AG08395 (cell line): ENCODE measurements around the gene STK36.

Source experiments
- DNase-seq: peaks from one replicate; pipeline ENCODE4 v3.0.0; 2012; ENCODE audit warnings: mixed read lengths, low spot score

Gene STK36, protein sequence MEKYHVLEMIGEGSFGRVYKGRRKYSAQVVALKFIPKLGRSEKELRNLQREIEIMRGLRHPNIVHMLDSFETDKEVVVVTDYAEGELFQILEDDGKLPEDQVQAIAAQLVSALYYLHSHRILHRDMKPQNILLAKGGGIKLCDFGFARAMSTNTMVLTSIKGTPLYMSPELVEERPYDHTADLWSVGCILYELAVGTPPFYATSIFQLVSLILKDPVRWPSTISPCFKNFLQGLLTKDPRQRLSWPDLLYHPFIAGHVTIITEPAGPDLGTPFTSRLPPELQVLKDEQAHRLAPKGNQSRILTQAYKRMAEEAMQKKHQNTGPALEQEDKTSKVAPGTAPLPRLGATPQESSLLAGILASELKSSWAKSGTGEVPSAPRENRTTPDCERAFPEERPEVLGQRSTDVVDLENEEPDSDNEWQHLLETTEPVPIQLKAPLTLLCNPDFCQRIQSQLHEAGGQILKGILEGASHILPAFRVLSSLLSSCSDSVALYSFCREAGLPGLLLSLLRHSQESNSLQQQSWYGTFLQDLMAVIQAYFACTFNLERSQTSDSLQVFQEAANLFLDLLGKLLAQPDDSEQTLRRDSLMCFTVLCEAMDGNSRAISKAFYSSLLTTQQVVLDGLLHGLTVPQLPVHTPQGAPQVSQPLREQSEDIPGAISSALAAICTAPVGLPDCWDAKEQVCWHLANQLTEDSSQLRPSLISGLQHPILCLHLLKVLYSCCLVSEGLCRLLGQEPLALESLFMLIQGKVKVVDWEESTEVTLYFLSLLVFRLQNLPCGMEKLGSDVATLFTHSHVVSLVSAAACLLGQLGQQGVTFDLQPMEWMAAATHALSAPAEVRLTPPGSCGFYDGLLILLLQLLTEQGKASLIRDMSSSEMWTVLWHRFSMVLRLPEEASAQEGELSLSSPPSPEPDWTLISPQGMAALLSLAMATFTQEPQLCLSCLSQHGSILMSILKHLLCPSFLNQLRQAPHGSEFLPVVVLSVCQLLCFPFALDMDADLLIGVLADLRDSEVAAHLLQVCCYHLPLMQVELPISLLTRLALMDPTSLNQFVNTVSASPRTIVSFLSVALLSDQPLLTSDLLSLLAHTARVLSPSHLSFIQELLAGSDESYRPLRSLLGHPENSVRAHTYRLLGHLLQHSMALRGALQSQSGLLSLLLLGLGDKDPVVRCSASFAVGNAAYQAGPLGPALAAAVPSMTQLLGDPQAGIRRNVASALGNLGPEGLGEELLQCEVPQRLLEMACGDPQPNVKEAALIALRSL (N-terminal part only)

DNA sequence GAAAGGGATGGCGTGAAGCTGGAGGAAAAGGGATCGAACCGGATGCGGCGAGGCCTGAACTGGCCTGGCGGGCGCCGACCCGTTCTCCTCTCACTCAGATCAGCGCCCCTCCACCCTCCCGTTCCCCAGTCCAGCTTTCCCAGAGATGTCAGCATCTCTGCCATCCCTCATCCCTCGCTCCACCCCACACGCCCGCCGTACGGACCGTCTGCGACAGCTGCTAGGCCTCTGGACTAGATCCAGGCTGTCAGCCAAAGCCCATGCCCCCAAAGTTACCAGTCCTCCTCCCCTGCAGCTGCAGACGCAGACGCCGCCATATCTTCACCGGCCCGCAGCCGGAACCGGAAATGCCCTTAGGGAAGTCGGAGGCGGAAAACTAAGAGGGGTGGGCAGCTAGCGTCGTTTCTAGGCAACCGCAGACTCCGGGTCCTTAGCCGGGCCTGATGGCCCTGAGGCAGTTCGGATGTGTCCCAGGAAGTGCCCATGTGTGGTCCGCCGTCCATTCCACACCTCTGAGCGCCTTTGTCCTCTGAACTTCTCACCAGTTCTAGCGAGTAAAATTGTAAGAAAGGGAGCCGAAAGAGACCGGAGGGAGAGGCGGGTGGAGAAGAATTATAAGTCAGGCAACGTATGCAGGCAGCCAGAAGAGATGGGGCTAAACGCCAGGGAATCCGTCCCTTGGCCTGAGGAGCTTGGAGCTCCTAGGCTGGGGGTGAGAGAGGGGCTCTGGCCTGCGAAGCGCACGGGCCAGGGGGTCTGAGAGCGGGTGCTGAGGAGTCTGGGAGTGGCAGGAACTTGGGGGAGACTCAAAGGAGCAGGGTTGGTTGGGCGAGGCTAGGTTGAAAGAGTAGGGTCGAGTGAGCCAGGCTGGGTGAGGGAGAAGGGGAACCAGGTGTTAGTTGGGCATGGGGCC is at the start of gene STK36, which contains the start of gene RNF25:
Gene STK36, plus strand, starts transcription at position 433 of the 913 bp plus-strand sequence. CDS start 744 bp downstream, outside the sequence.
Gene RNF25, minus strand, starts transcription at position 349 of the 913 bp plus-strand sequence. Its CDS starts 32 bp downstream, at position 317.
- DNase-seq = peak; percentile 98

DNA sequence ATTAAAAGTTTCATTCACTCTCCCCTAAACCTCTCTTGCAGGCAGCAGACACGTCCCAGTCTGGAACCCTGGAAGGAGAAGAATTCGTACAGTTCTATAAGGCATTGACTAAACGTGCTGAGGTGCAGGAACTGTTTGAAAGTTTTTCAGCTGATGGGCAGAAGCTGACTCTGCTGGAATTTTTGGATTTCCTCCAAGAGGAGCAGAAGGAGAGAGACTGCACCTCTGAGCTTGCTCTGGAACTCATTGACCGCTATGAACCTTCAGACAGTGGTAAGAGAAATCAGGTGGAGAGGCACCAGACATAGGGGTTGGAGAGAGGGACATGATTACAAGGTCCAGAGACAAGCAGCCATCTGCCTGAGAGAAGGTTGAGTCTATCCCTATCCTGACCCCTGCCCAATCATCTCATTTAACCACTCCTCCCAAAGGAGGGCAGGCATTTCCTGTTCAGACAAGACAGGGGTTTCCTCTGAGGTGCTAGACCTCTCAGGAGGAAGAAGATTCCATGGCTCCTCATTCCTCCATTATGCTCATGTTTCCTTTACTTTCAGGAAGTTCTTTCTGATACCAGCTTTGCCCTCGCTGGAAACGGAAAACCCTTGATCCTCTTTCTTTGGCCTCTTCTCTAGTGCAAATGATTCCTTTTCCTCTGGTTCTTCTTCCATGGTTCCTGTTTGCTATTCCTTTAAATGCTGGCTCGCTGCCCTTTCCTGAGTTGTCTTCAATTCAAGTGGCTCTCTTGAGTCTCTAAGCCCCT is 49.1 kb upstream of the STK36 start:
- peak; percentile 25 for DNase-seq

DNA sequence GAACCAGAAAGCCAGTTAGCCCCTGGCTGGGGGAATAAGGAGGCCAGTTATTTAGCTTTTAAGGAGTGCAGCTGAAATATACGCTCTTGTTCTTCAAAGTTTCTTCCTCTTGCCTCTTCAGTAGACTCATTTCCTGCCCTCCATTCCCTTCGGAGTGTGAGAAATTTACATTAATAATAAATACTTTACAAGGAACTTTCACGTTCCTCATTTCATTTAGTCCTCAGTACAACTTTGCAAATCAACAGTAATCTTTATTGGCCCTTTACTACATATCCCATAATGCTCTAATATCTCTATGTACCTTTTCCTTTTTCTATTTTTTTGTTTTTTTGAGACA is 48.5 kb upstream of the STK36 start:
- no peak for DNase-seq

DNA sequence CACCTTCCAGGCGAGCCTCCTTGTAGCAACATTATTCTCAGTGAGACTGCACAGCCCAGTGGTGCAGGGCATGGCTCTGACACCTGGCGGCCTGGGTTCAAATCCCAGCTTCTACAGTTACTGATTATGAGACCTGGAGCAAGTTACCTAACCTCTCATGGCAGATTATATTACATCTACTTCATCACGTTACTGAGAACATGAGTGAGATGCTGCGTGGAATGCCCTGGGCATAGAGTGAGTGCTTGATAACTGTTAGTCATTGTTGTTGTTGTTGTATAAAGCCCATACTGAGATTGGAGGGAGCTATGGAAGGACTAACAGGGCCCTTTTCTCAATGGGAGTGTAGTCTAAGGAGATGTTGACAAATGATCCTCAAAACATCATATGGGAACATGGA is 45.5 kb upstream of the STK36 start:
- DNase-seq = no peak

DNA sequence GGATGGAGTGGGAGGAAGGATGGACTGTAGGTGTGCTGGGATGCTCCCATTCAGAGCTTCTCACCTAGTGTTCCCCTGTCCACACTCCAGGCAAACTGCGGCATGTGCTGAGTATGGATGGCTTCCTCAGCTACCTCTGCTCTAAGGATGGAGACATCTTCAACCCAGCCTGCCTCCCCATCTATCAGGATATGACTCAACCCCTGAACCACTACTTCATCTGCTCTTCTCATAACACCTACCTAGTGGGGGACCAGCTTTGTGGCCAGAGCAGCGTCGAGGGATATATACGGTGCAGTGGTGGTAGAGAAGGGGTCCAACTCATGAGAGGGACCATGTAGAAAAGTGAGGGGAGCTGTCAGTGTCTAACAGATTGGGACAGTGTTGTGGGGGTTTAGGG is 43.9 kb upstream of the STK36 start:
- DNase-seq = no peak

DNA sequence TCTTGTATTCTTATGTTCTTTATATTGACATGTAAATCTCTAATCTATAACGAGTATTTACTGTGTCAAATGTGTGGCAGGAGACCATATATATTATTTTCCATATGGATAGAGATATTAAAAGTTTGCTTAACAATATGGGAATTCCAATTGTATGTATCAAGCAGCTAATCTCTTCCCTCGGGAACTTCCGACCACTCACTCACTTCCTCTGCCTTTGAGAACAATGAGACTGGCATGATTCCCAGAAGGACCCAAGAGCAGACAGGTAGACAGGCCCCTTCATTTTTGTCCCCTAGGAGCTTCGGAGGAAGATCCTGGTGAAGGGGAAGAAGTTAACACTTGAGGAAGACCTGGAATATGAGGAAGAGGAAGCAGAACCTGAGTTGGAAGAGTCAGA is 40.0 kb upstream of the STK36 start:
- no peak for DNase-seq

DNA sequence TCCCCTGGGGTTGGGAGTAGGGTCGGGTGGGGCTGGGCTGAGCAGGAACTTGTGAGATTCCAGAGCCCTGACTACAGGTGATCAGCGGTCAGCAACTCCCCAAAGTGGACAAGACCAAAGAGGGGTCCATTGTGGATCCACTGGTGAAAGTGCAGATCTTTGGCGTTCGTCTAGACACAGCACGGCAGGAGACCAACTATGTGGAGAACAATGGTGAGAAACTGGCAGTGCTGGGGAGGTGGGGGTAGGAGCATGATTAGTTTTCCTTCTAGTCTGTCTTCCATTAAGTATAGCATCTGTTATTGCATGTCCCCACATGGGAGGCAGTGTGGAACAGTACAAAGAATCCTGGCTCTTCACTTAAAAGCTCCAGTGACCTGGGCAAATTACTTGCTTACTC is 36.2 kb upstream of the STK36 start:
- no peak for DNase-seq

DNA sequence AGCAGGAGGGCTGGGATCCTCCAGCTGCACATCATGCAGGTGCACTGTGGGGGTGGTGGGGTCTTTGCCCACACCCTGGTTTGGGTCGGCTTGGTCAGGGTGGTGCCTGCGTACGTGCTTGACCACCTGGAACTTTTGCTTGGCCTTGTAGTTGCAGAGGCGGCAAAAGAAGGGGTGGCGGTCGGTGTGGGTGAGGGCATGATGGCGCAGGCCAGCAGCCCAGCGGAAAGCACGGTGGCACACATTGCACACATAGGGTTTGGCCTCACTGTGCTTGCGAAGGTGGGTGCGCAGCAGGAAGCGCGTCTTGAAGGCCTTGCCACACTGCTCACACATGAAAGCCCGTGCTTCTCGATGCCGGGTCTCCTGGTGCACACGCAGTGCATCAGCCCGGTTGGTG is 33.5 kb upstream of the STK36 start:
- no peak for DNase-seq

DNA sequence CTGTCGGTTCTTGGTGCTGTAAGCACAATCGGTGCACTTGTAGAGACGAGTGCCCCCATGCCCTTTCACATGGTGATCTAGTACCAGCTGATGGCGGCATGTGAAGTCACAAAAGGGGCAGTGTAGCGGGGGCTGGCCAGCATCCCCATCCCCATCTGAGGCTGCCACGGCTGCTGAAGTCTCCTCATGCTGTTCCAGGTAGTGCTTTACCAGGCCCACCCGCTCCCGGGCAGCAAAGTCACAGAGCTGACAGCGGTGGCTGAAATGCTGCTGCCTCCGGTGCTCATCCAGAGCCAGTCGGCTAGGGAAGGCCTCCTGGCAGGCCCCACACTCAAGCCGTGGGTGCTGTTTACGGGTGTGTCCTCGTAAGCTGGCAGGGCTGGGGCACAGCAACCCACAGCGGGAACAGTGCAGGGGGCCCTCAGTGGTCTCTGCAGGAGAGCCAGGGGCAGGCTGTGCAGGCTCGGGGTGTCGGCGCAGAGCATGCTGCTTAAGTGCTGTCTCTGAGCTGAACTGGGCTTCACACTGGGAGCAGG is 29.7 kb upstream of the STK36 start:
- DNase-seq = no peak

DNA sequence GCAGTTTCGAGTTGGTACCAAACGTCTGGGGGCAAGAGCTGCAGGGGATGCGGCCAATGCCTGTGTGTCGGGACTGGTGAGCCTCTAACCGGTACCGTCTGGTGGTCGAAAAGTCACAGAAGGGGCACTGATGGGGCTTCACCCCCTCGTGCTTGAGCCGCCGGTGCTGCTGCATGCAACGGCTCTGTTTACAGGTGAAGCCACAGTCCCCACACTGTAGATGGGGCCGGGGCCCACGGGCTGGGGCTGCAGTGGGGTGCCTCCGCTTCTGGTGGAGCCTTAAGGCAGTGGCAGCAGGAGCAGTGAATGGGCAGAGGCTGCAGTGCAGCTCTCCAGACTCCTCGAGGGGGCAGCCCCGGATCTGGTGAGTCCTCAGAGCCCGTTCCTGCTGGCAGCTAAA is 29.1 kb upstream of the STK36 start:
- DNase-seq = no peak

DNA sequence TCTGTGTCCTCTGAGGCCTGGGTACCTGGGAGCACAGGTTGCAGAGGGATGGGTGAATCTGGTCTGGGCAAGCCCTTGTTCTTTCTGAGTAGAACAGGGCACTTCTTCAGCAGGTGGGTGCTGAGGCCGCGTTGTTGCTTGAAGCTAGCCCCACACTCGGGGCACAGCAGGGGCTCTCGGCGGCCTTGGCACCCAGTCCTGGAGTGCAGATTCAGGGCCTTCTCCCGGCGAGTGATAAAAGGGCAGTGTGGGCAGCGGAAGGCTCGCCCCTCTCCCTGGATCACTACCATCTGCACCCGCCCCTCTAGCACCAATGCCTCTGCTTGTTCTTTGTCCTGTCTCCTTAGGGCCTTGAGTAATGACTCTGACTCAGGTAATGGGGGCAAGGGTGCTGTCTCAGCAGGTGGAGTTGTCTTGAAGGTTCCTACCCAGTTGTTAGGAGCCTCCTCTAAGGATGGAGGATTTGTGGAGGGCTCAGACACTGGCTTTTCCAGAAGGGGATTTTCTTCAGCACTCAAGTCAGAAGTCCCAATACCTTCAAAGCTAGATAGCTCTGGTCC is 28.1 kb upstream of the STK36 start:
- DNase-seq = no peak

DNA sequence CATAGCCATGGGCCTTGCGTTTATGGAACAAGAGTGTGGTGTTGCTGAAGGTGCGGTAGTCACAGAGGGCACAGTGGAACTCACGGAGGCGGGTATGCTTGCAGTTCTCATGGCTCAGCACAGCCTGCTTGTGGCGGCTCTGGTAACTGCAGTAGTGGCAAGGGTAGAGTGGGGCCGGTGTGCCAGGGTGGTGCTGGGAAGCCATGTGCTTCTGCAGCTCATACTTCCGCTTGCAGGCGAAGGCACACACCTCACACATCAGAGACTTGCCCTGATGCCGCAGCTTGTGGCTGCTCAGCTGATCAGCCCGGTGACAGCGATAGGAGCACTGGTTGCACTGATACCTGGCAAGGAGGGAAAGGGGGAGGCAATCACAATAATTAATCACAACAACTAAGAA is 27.2 kb upstream of the STK36 start:
- no peak for DNase-seq

DNA sequence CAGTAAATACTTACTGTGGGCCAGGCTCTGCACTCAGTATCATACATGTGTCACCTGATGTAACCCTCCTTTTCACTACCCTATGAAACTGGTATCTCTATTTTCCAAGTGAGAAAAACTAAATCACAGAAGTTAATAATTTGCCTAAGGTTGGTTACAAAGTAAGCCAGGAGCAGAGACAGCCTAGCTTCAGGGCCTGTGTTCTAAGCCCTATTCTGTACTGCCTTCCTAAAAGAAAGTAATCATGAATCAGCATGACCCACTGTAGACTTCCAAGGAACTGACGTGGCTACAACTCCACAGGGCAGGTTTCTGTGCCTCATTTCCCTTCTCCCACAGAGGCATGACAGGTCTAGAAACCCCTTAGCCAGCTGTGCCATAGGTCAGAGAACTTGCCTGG is 26.8 kb upstream of the STK36 start:
- no peak for DNase-seq

DNA sequence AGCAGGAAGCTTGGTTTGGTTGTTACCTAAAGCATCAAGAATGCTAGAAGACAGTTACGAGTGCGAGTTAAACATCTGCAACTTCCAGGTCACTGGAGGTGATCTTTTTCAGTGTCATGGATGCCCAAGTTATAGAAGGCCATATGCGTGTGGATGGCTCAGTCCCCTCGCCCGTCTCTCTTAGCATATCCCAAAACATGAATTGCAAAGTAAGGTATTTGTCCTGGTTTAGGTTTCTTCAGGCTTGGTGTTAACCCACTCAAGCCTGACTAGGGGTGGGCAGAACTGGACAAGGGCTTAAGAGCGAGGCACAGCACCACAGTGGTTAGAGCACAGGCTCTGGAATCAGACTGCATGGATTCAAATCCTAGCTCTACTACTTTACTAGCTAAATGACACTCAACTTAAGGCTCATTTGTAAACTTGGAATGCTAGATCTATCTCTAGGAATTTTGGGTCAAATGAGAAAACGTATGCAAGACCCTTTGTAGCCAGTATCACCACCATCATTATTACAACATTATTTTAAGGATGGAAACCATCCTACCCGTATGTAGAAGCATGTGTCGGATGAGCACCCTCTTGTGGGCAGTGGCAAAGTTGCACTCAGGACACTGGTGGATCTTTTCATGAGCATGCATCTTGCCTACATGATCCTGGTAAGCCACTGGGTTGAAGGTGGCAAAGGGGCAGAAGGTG is 23.6 kb upstream of the STK36 start:
- peak; percentile 79 for DNase-seq

DNA sequence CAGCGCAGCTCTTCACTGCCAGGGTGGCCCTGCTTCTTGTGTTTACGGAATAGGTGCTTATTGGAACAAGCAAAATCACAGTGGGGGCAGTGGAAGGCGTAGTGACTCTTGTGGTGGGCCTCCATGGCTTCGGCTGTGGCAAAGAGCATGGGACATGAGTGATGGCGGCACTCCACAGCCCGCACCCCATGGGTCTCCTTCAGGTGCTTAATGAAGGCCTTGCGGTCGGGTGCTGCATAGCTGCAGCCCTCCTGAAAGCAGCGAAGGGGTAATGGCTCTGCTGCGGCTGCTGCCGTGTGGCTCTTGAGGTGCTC is 23.1 kb upstream of the STK36 start:
- no peak for DNase-seq

DNA sequence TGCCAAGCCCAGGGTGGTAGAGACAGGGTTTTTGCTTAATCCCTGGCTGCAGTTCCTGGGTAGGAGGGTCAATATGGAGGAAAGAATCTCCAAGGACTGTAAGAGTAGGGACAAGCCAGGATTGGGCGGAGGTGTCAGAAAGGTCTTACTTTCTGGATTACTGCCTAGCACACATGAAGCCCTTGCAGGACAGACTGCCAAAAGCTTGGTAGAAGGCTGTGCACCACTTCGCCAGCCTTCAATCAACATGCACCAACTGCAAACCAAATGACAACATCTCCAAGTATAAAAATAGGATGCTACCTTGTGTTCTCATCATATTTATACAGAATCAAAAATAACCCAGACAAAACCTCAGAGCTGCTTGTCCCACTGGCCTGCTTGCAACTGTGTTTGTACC is 16.1 kb upstream of the STK36 start:
- DNase-seq = no peak

DNA sequence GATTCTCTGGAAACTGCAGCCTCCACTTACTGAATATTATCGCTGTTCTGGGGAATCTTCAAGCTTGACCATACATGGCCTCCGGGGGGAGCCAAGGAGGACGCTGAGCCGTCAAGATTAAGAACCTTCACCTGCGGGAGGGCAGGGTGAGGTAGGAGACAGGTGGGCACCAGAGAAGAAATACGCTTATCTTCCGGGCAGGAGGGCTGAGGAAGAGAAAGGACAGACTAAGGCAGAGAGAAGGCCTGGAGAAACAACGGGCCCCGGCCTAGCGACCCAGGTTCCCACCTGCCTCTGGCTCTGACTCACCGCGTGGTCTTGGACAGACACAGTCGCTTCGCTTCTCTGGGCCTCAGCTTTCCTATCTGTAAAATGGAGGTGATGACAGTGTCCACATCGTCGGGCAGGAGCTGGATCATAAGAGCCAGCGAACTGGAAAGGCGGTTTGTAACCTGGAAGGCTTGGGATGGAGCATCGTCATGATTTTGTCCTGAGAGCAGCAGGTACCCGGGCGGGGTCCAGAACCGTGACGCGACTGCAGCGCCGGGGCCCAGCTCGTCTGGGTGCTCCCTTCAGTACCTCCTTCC is 13.1 kb upstream of the STK36 start:
- peak; percentile 61 for DNase-seq

DNA sequence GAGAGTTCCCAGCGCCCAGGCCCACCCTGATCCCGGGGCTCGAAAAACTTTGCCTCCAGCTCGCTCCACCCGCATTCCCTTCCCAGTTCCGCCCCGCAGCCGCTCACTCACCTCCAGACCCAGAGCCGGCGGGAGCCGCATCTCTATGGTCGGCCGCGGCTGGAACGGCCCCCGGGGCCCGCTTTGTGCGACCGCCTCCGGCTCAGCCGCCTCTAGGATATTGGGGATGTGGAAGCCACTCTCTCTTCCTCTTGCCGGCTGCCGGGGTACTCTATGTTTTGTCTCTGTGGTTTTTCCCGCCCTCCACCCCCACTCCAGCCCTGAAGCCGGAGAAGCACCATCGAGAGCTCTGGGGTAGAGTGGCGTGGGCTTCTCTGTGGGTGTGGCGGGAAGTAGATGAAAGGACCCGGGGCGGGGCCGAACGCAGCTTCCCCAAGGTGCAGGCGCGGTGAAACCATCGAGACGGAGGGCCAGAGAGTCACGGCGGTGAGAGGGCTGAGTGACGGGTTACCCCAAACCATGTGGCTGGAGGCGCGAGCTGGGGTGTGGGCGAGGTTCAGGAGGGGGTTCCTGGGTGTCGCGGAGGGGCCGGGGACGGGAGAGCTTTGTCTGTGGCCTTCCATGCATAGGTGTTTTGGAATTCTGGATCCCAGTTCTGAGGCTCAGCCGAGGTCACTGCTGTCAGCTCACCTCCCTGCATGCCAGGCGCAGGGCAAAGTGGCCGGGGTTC is 12.5 kb upstream of the STK36 start, which contains the start of the genes BCS1L and ZNF142:
Gene BCS1L, plus strand, starts transcription at position 426 of the 730 bp plus-strand sequence. CDS start 1,305 bp downstream, outside the sequence.
Gene ZNF142, minus strand, starts transcription at position 366 of the 730 bp plus-strand sequence. CDS start 3,194 bp downstream, outside the sequence.
- peak; percentile 91 for DNase-seq
